Sigmoid colon (tissue), 7 donors: Measurements from ENCODE around the gene QSOX1. TPM values are rescaled to one million over a fixed set of nuclear protein-coding genes. Genes with fewer than 3 reads are reported as not detected.
"Not testable (repeated sequence)": the region's sequence is repeated elsewhere in the genome, so short reads cannot be mapped to it uniquely, and the experiment has no call there.

Experiments
- DNase-seq: peaks from one replicate; pipeline ENCODE4 v3.0.0-alpha.2; 2019
- H3K27ac ChIP-seq, 4 donors: fragments of 200-600 bp; sonication (generic); one replicate each; pipeline ENCODE4 v1.5.1; 2016 to 2019; ENCODE audit warnings: mild to moderate bottlenecking in 1 of 4
- H3K27me3 ChIP-seq, 3 donors: fragments of 200-600 bp; sonication (generic); one replicate each; pipeline ENCODE4 v1.5.1; 2019; ENCODE audit warnings: mild to moderate bottlenecking in 1 of 3
- H3K36me3 ChIP-seq, 4 donors: fragments of 200-600 bp; sonication (generic); one replicate each; pipeline ENCODE4 v1.5.1; 2016 to 2019
- H3K4me1 ChIP-seq, 4 donors: fragments of 200-600 bp; sonication (generic); one replicate each; pipeline ENCODE4 v1.5.1; 2017 to 2019
- H3K4me3 ChIP-seq, 4 donors: fragments of 200-600 bp; sonication (generic); one replicate each; pipeline ENCODE4 v1.5.1; 2017 to 2019; ENCODE audit warnings: mild to moderate bottlenecking in 2 of 4, moderate library complexity in 1 of 4
- H3K9me3 ChIP-seq, 4 donors: fragments of 200-600 bp in 3 of 4; sonication (generic) in 3 of 4; one replicate each; pipeline versions ENCODE4 v1.5.1 to v1.6.1; 2013 to 2019
- CTCF ChIP-seq, 4 experiments: fragments of 450-650 bp in 3 of 4; fragments of 200-600 bp in 1 of 4; IDR thresholded peaks; one replicate each; pipeline ENCODE4 v1.5.1; 2016 to 2019; ENCODE audit warnings: antibody characterized with exemption in 4 of 4, mild to moderate bottlenecking in 3 of 4, moderate library complexity in 2 of 4
- EP300 ChIP-seq, 4 donors: sonication (generic); formaldehyde crosslinking; IDR thresholded peaks; one replicate each; pipeline ENCODE4 v1.6.1; 2017; ENCODE audit warnings: antibody characterized with exemption in 4 of 4
- POLR2A ChIP-seq, 2 donors: fragments of 450-650 bp; IDR thresholded peaks; one replicate each; pipeline ENCODE4 v1.6.1; 2016; ENCODE audit warnings: antibody characterized with exemption in 2 of 2, mild to moderate bottlenecking in 2 of 2, moderate library complexity in 2 of 2
- POLR2AphosphoS5 ChIP-seq, 4 donors: sonication (generic); formaldehyde crosslinking; IDR thresholded peaks; one replicate each; pipeline ENCODE4 v1.6.1; 2017; ENCODE audit warnings: antibody characterized with exemption in 4 of 4
- WGBS, 2 donors: extraction: QIAGEN DNeasy Blood & Tissue Kit; methylation state at CpG; one replicate each; pipeline ENCODE4 v1.1.7; 2013; 5-methylcytosine and 5-hydroxymethylcytosine counted together
- intact Hi-C: fragments of 100-400 bp; cut with DNase I; formaldehyde crosslinking; loops from one replicate; pipeline ENCODE4 v1.15.1; 2023
- polyA plus RNA-seq, 3 donors: library from polyadenylated mRNA; stranded (reverse); fragments of 200-250 nt; gene quantifications; one replicate each; pipeline ENCODE4 v1.2.3, GENCODE V29; 2013
- total RNA-seq, 4 donors: library from RNA; depleted of rRNA; stranded (reverse); fragments of >200 nt; gene quantifications; one replicate each; pipeline ENCODE4 v1.1.0, GENCODE V29; 2016
- donor health status: healthy with polysubstance abuse.
- donor health status: Bipolar disorder and iron deficiency.
- donor health status: healthy.

The QSOX1 gene
- total and polyA plus RNA-seq, 7 donors = 26.4 to 175 (median 71.9) TPM

DNA sequence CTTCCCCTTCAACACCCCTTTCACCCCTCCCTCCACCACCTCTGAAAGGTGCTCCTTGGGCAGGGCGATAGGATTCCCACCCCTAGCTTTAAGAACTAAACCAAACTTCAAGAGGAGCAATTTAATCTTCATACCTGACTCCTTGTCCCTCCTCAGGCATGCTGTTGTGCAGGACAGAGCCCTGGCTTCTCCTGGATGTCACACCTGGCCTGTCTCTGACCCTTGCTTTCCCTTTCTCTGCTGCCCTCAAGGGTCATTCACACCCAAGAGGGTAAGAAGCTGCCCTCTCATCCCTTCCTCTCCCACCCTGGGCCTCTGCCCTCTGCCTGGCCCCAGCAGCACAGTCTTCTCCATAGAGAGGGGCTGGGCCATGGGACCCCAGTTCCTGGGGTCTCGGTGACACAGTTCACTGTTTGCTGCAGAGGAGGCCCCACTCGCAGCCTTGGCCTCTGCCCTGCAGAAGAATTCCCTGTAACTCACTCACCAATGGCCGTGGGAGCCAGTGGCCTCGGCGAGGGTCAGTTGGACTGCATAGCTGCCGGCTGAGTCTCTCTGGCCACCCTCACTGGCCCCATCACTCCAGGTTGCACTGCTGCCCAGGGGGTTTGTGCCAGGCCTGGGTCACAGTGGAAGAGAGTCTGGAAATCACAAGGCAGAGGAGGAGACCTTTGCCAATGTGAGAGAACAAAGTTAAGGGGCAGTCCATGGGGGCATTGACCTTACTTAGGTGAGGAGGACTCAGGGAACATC, 47.0 kb downstream of the QSOX1 start:
- Histone ChIP-seq H3K4me1 (no peaks in the 10 kb centered on the region), H3K4me3 (no peak overlapping the region), H3K36me3 (peaks cover 0 to 16% (median 2%) of the 10 kb centered on the region in 4 donors), H3K9me3 (no peaks in the 10 kb centered on the region), H3K27ac (no peak overlapping the region), H3K27me3 (no peaks in the 10 kb centered on the region)
- TF ChIP-seq EP300 (IDR thresholded peaks at IDR 0.05) = no peak
- no peak for TF ChIP-seq POLR2A (IDR thresholded peaks at IDR 0.05)
- no peak for TF ChIP-seq POLR2AphosphoS5 (IDR thresholded peaks at IDR 0.05)
- TF ChIP-seq CTCF (IDR thresholded peaks at IDR 0.05) = no peak
- WGBS, 2 donors = 94% methylated on average over 7 of the region's 7 CpGs
- intact Hi-C loops = no loop called here
- no peak for DNase-seq

- 88 to 90% methylated on average over 5 of the region's 5 CpGs for WGBS, 2 donors
- H3K36me3 ChIP-seq, H3K4me3 ChIP-seq, H3K27me3 ChIP-seq, intact Hi-C loops, H3K4me1 ChIP-seq, H3K9me3 ChIP-seq, H3K27ac ChIP-seq, DNase-seq: not testable (repeated sequence)
Observed at GRCh38 chr1:180202588-180202987, 47.9 kb downstream of the QSOX1 start.

- H3K36me3 ChIP-seq = no peaks in the 10 kb centered on the region
- 85 to 89% methylated on average over 6 of the region's 6 CpGs for WGBS, 2 donors
- no peaks in the 10 kb centered on the region for H3K9me3 ChIP-seq
- H3K27ac ChIP-seq = no peak overlapping the region
- no peak overlapping the region for H3K4me3 ChIP-seq
- no peak for DNase-seq
- no peaks in the 10 kb centered on the region for H3K27me3 ChIP-seq
- TF ChIP-seq EP300 (IDR thresholded peaks at IDR 0.05) (no peak), POLR2A (IDR thresholded peaks at IDR 0.05) (no peak), CTCF (IDR thresholded peaks at IDR 0.05) (no peak)
- intact Hi-C loops = no loop called here
- no peaks in the 10 kb centered on the region for H3K4me1 ChIP-seq
Observed at GRCh38 chr1:180204231-180204630, 49.6 kb downstream of the QSOX1 start.

DNA sequence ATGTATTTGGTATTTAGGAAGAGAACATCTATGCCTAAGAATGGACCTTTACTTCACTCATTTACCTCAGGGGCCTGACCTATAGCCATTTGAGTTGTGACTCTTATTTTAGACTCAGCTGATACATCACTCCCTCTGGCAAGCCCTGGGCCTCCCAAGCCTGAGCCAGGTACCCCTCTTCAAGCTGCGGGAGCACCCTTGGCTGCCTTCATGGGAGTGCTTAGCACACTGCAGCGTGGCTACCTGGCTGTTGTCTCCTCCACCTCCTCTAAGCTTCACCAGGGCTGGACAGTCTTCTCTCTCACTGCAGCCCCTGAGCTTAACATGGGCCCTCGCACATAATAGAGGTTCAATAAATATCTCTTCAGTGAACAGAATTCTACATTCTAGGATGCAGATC, 51.9 kb downstream of the QSOX1 start:
- no peak for DNase-seq
- Histone ChIP-seq H3K27me3 (no peaks in the 10 kb centered on the region), H3K4me3 (no peak overlapping the region), H3K4me1 (no peaks in the 10 kb centered on the region), H3K9me3 (no peaks in the 10 kb centered on the region), H3K36me3 (no peaks in the 10 kb centered on the region), H3K27ac (no peak overlapping the region)
- TF ChIP-seq POLR2A (IDR thresholded peaks at IDR 0.05) (no peak), EP300 (IDR thresholded peaks at IDR 0.05) (no peak), POLR2AphosphoS5 (IDR thresholded peaks at IDR 0.05) (no peak), CTCF (IDR thresholded peaks at IDR 0.05) (no peak)
- intact Hi-C loops = no loop called here
- 95 to 96% methylated on average over 3 of the region's 3 CpGs for WGBS, 2 donors

DNA sequence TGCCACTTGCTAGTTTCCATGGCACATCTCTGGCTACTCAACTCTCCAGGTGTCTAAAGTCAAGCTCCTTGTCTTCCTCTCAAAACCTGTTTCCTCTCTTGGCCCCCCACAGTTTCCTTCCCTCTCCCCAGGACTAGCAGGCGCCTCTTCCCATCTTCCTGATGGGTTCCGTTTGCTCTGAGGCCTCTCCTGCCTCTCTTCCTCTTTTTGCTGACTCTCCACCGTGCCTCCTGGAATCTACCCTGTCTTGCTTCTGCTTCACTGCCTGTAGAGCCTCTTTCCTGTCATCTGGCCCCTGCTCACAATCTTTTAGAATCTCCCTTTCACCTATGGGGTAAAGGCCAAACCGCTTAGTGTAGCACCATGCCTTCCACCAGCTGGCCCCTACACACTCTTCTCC, 53.6 kb downstream of the QSOX1 start:
- Histone ChIP-seq H3K27ac (no peak overlapping the region), H3K4me3 (no peak overlapping the region), H3K36me3 (no peaks in the 10 kb centered on the region), H3K4me1 (no peaks in the 10 kb centered on the region), H3K9me3 (no peaks in the 10 kb centered on the region), H3K27me3 (no peaks in the 10 kb centered on the region)
- WGBS, 2 donors = 49 to 70% methylated on average over 4 of the region's 4 CpGs
- TF ChIP-seq POLR2A (IDR thresholded peaks at IDR 0.05) = no peak
- TF ChIP-seq POLR2AphosphoS5 (IDR thresholded peaks at IDR 0.05) = no peak
- no peak for TF ChIP-seq CTCF (IDR thresholded peaks at IDR 0.05)
- TF ChIP-seq EP300 (IDR thresholded peaks at IDR 0.05) = no peak
- no peak for DNase-seq
- intact Hi-C loops = no loop called here
